Measurements from ENCODE around the gene MAP7.

Gene MAP7

DNA sequence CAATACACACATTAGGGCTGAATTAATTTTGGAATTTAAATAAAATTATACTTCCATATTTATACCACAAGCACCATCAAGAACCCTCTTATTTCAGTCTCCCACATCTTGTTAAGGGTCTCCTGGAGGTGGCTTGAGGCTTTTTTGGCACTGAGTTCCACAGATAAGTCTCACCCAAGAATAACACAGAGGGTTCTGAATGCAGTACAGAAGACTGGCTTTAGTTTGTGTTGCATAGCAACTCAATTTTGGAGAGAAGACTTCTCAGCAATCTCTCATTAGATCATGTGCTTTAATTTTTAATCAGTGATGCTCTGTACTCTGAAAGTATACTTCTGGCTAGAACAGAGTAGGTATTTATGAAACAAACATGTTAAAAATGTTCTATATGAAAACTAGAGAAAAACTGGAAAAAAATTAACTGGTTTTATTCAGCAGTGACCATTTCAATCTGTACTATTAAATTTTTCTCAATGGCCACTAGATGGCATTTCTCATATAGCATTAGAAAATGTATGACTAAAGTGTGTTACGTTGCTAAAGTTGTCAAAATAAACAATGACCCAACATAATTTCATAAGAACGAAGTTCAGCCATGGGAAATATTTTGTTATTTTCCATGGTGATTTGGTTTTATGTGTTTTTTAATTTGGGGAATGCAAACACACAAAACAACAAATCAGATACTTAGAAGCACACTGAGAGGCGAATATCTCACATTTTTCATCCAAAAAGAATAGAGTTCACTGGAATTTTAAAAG is 32.7 kb upstream of the MAP7 start:
- H3K23ac ChIP-seq (ENCODE audit: low read depth, low read length, poor library complexity), result no peak overlapping the region
- no peak overlapping the region for H2AK5ac ChIP-seq (ENCODE audit: low read depth, low read length)
- no peak overlapping the region for H4K91ac ChIP-seq (ENCODE audit: low read depth, low read length, poor library complexity)
- H3K4me3 ChIP-seq (ENCODE audit: low read length in 2 of 2), result no peak overlapping the region
- no peaks in the 10 kb centered on the region for H3K79me1 ChIP-seq (ENCODE audit: low read depth, low read length)
- H3K36me3 ChIP-seq (replicated peaks in 1 of 2; ENCODE audit: control insufficient read depth in 2 of 2, insufficient read depth in 2 of 2, low read length in 2 of 2), result no peaks in the 10 kb centered on the region
- no peak overlapping the region for H3K18ac ChIP-seq (ENCODE audit: low read length)
- no peak overlapping the region for H2BK5ac ChIP-seq (ENCODE audit: low read length)
- H3K9me3 ChIP-seq (replicated peaks in 1 of 2; ENCODE audit: control insufficient read depth in 2 of 2, insufficient read depth in 1 of 2, low read depth in 1 of 2, low read length in 2 of 2), result peaks cover 0 to 3% of the 10 kb centered on the region in 2 donors
- no peak overlapping the region for H3K27ac ChIP-seq (replicated peaks; ENCODE audit: low read length)
- H3K9ac ChIP-seq (ENCODE audit: low read depth, low read length, poor library complexity), result no peak overlapping the region
- no peak overlapping the region for H3K14ac ChIP-seq (ENCODE audit: low read length)
- no peak for DNase-seq (ENCODE audit: low spot score)
- no peak overlapping the region for H2AFZ ChIP-seq (ENCODE audit: low read length)
- no peaks in the 10 kb centered on the region for H3K4me1 ChIP-seq (ENCODE audit: control insufficient read depth in 2 of 2, insufficient read depth in 1 of 2, low read depth in 1 of 2, low read length in 2 of 2)
- no CpG with 5 or more reads among the region's 3 CpGs for WGBS, 2 donors (ENCODE audit: extremely low coverage in 2 of 2, insufficient read length in 2 of 2, insufficient replicate concordance in 1 of 2)
- no peak overlapping the region for H4K8ac ChIP-seq (ENCODE audit: low read depth, low read length)
- H3K4me2 ChIP-seq (ENCODE audit: insufficient read depth, low read length, poor library complexity, severe bottlenecking), result no peak overlapping the region
- H3K4ac ChIP-seq (ENCODE audit: low read length), result no peak overlapping the region
- no peak overlapping the region for H2BK120ac ChIP-seq (ENCODE audit: low read depth, low read length)
- H2BK12ac ChIP-seq (ENCODE audit: low read length), result no peak overlapping the region
- H3K27me3 ChIP-seq (ENCODE audit: control insufficient read depth in 3 of 3, insufficient read depth in 3 of 3, low read depth in 1 of 3, low read length in 3 of 3), result no peaks in the 10 kb centered on the region
- H2BK15ac ChIP-seq (ENCODE audit: low read length), result no peak overlapping the region

DNA sequence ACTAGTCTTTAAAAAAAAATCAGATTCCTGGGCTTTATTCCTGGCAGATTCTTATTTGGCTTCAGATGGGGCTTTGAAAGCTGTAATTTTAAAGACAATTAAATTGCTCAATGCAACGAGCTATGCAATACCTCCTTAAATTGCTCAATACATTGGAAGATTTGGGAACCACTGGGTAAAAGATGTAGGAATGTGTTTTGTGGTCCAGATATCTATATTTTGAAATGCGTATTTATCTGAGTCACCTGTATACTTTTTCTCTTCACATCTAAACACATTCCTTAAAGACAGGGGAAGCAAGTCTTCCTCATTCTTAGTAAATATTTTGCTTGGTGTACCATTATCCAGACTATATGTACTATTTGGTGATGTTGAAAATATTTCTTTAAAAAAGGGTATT is 29.6 kb upstream of the MAP7 start:
- no peak overlapping the region for H2BK5ac ChIP-seq (ENCODE audit: low read length)

GRCh38 chr6:136576821-136577220 is 26.6 kb upstream of the MAP7 start:
- Histone ChIP-seq H3K27me3 (ENCODE audit: control insufficient read depth in 3 of 3, insufficient read depth in 3 of 3, low read depth in 1 of 3, low read length in 3 of 3) (no peaks in the 10 kb centered on the region), H3K4me3 (ENCODE audit: low read length in 2 of 2) (no peak overlapping the region), H3K14ac (ENCODE audit: low read length) (no peak overlapping the region), H3K4me1 (ENCODE audit: control insufficient read depth in 2 of 2, insufficient read depth in 1 of 2, low read depth in 1 of 2, low read length in 2 of 2) (no peaks in the 10 kb centered on the region), H2AFZ (ENCODE audit: low read length) (no peak overlapping the region), H2BK15ac (ENCODE audit: low read length) (no peak overlapping the region), H2BK12ac (ENCODE audit: low read length) (no peak overlapping the region), H2BK5ac (ENCODE audit: low read length) (no peak overlapping the region), H3K23ac (ENCODE audit: low read depth, low read length, poor library complexity) (no peak overlapping the region), H3K27ac (replicated peaks; ENCODE audit: low read length) (no peak overlapping the region), H3K9ac (ENCODE audit: low read depth, low read length, poor library complexity) (no peak overlapping the region), H3K9me3 (replicated peaks in 1 of 2; ENCODE audit: control insufficient read depth in 2 of 2, insufficient read depth in 1 of 2, low read depth in 1 of 2, low read length in 2 of 2) (no peaks in the 10 kb centered on the region), H2AK5ac (ENCODE audit: low read depth, low read length) (no peak overlapping the region), H3K79me1 (ENCODE audit: low read depth, low read length) (no peaks in the 10 kb centered on the region), H3K4ac (ENCODE audit: low read length) (no peak overlapping the region), H4K91ac (ENCODE audit: low read depth, low read length, poor library complexity) (no peak overlapping the region), H3K4me2 (ENCODE audit: insufficient read depth, low read length, poor library complexity, severe bottlenecking) (no peak overlapping the region), H2BK120ac (ENCODE audit: low read depth, low read length) (no peak overlapping the region), H3K18ac (ENCODE audit: low read length) (no peak overlapping the region), H3K36me3 (replicated peaks in 1 of 2; ENCODE audit: control insufficient read depth in 2 of 2, insufficient read depth in 2 of 2, low read length in 2 of 2) (no peaks in the 10 kb centered on the region), H4K8ac (ENCODE audit: low read depth, low read length) (no peak overlapping the region)
- no peak for DNase-seq (ENCODE audit: low spot score)
- no CpG with 5 or more reads among the region's 6 CpGs for WGBS, 2 donors (ENCODE audit: extremely low coverage in 2 of 2, insufficient read length in 2 of 2, insufficient replicate concordance in 1 of 2)

More for the DNA sequence above, 29.6 kb upstream of the MAP7 start:
- H2BK15ac ChIP-seq (ENCODE audit: low read length), result no peak overlapping the region
- no peak overlapping the region for H2AFZ ChIP-seq (ENCODE audit: low read length)
- H3K27ac ChIP-seq (replicated peaks; ENCODE audit: low read length), result no peak overlapping the region
- no peak overlapping the region for H3K14ac ChIP-seq (ENCODE audit: low read length)
- H3K4me2 ChIP-seq (ENCODE audit: insufficient read depth, low read length, poor library complexity, severe bottlenecking), result no peak overlapping the region
- no peak overlapping the region for H3K18ac ChIP-seq (ENCODE audit: low read length)
- H3K4me3 ChIP-seq (ENCODE audit: low read length in 2 of 2), result no peak overlapping the region
- H3K27me3 ChIP-seq (ENCODE audit: control insufficient read depth in 3 of 3, insufficient read depth in 3 of 3, low read depth in 1 of 3, low read length in 3 of 3), result no peaks in the 10 kb centered on the region
- DNase-seq (ENCODE audit: low spot score), result no peak
- peaks cover 0 to 3% of the 10 kb centered on the region in 2 donors for H3K9me3 ChIP-seq (replicated peaks in 1 of 2; ENCODE audit: control insufficient read depth in 2 of 2, insufficient read depth in 1 of 2, low read depth in 1 of 2, low read length in 2 of 2)
- H3K79me1 ChIP-seq (ENCODE audit: low read depth, low read length), result no peaks in the 10 kb centered on the region
- no peaks in the 10 kb centered on the region for H3K36me3 ChIP-seq (replicated peaks in 1 of 2; ENCODE audit: control insufficient read depth in 2 of 2, insufficient read depth in 2 of 2, low read length in 2 of 2)
- H2BK120ac ChIP-seq (ENCODE audit: low read depth, low read length), result no peak overlapping the region
- no peak overlapping the region for H3K23ac ChIP-seq (ENCODE audit: low read depth, low read length, poor library complexity)
- H2BK12ac ChIP-seq (ENCODE audit: low read length), result no peak overlapping the region
- no peak overlapping the region for H3K4ac ChIP-seq (ENCODE audit: low read length)
- H4K91ac ChIP-seq (ENCODE audit: low read depth, low read length, poor library complexity), result no peak overlapping the region
- no peaks in the 10 kb centered on the region for H3K4me1 ChIP-seq (ENCODE audit: control insufficient read depth in 2 of 2, insufficient read depth in 1 of 2, low read depth in 1 of 2, low read length in 2 of 2)
- H3K9ac ChIP-seq (ENCODE audit: low read depth, low read length, poor library complexity), result no peak overlapping the region
- no peak overlapping the region for H4K8ac ChIP-seq (ENCODE audit: low read depth, low read length)
- WGBS, 2 donors (ENCODE audit: extremely low coverage in 2 of 2, insufficient read length in 2 of 2, insufficient replicate concordance in 1 of 2), result no CpG with 5 or more reads among the region's 2 CpGs
- no peak overlapping the region for H2AK5ac ChIP-seq (ENCODE audit: low read depth, low read length)

GRCh38 chr6:136571496-136571895 is 21.3 kb upstream of the MAP7 start:
- Histone ChIP-seq H3K4me1 (ENCODE audit: control insufficient read depth in 2 of 2, insufficient read depth in 1 of 2, low read depth in 1 of 2, low read length in 2 of 2) (no peaks in the 10 kb centered on the region), H3K14ac (ENCODE audit: low read length) (no peak overlapping the region), H3K36me3 (replicated peaks in 1 of 2; ENCODE audit: control insufficient read depth in 2 of 2, insufficient read depth in 2 of 2, low read length in 2 of 2) (no peaks in the 10 kb centered on the region), H3K4me3 (ENCODE audit: low read length in 2 of 2) (no peak overlapping the region), H3K79me1 (ENCODE audit: low read depth, low read length) (no peaks in the 10 kb centered on the region), H2AFZ (ENCODE audit: low read length) (no peak overlapping the region), H3K27me3 (ENCODE audit: control insufficient read depth in 3 of 3, insufficient read depth in 3 of 3, low read depth in 1 of 3, low read length in 3 of 3) (no peaks in the 10 kb centered on the region), H2BK12ac (ENCODE audit: low read length) (no peak overlapping the region), H2BK5ac (ENCODE audit: low read length) (no peak overlapping the region), H3K4ac (ENCODE audit: low read length) (no peak overlapping the region), H2BK15ac (ENCODE audit: low read length) (no peak overlapping the region), H3K4me2 (ENCODE audit: insufficient read depth, low read length, poor library complexity, severe bottlenecking) (no peak overlapping the region), H3K9ac (ENCODE audit: low read depth, low read length, poor library complexity) (no peak overlapping the region), H4K8ac (ENCODE audit: low read depth, low read length) (no peak overlapping the region), H3K27ac (replicated peaks; ENCODE audit: low read length) (no peak overlapping the region), H2BK120ac (ENCODE audit: low read depth, low read length) (no peak overlapping the region), H3K18ac (ENCODE audit: low read length) (no peak overlapping the region), H4K91ac (ENCODE audit: low read depth, low read length, poor library complexity) (no peak overlapping the region), H3K23ac (ENCODE audit: low read depth, low read length, poor library complexity) (no peak overlapping the region), H3K9me3 (replicated peaks in 1 of 2; ENCODE audit: control insufficient read depth in 2 of 2, insufficient read depth in 1 of 2, low read depth in 1 of 2, low read length in 2 of 2) (no peaks in the 10 kb centered on the region), H2AK5ac (ENCODE audit: low read depth, low read length) (no peak overlapping the region)
- DNase-seq (ENCODE audit: low spot score), result no peak
